Brain microvascular endothelial cell (primary cell): ENCODE measurements around the gene MAGEB16.

Source experiments
- DNase-seq: peaks from one replicate; pipeline ENCODE4 v3.0.0-alpha.2; 2020
- H3K27ac ChIP-seq: fragments of 250-450 bp; sonication (Bioruptor Pico); 2 replicates; pipeline ENCODE4 v1.5.1; 2020; ENCODE audit warnings: mild to moderate bottlenecking, moderate library complexity
- H3K27me3 ChIP-seq: fragments of 250-450 bp; sonication (Bioruptor Pico); replicated peaks from 2 replicates; pipeline ENCODE4 v1.5.1; 2020; ENCODE audit warnings: mild to moderate bottlenecking
- H3K36me3 ChIP-seq: fragments of 250-450 bp; sonication (Bioruptor Pico); replicated peaks from 2 replicates; pipeline ENCODE4 v1.5.1; 2020; ENCODE audit warnings: mild to moderate bottlenecking
- H3K4me3 ChIP-seq: 2 replicates; pipeline ENCODE4 v1.5.1; 2011; ENCODE audit warnings: low read depth, mild to moderate bottlenecking, control low read depth, low read length, moderate library complexity
- CTCF ChIP-seq: IDR thresholded peaks from 2 replicates; pipeline ENCODE4 v1.5.1; 2011; ENCODE audit warnings: low read depth, mild to moderate bottlenecking, moderate library complexity, low read length, control low read depth, inconsistent platforms; ENCODE audit errors: missing control alignments
- in situ Hi-C: cut with HindIII; loops from 2 replicates; pipeline ENCODE4 v1.10.0; 2017; ENCODE audit warnings: low sequenced_read_pairs, low pct_ligation_motif_present

The MAGEB16 gene

GRCh38 chrX:35809781-35810180, 11.6 kb downstream of the MAGEB16 start:
- Histone ChIP-seq H3K4me3 (no peak overlapping the region), H3K27ac (no peak overlapping the region), H3K27me3 (no peaks in the 10 kb centered on the region), H3K36me3 (no peaks in the 10 kb centered on the region)
- no peak for DNase-seq
- TF ChIP-seq CTCF = no peak
- in situ Hi-C loops = no loop called here

DNA sequence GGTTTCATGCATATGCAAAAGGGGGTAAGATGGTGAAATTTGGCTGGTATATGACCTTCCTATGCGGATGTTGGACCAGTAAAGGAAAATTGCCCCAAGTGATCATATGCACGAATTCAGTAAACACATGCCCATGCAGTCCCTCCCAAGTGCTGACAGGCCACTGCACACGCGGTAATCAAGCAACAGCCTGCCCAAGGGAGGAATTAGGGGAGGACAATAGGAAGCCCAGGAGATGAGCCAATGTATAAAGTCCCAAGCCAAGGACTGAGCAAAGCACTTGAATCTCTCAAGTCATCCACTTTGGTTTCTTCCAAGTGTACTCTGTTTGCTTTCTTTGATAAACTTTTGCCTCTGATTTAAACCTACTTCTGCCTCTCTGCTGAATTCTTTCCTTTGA, 21.1 kb downstream of the MAGEB16 start:
- no peak for DNase-seq
- TF ChIP-seq CTCF = no peak
- no peaks in the 10 kb centered on the region for H3K36me3 ChIP-seq
- no peaks in the 10 kb centered on the region for H3K27me3 ChIP-seq
- H3K27ac ChIP-seq = no peak overlapping the region
- in situ Hi-C loops = no loop called here
- no peak overlapping the region for H3K4me3 ChIP-seq

DNA sequence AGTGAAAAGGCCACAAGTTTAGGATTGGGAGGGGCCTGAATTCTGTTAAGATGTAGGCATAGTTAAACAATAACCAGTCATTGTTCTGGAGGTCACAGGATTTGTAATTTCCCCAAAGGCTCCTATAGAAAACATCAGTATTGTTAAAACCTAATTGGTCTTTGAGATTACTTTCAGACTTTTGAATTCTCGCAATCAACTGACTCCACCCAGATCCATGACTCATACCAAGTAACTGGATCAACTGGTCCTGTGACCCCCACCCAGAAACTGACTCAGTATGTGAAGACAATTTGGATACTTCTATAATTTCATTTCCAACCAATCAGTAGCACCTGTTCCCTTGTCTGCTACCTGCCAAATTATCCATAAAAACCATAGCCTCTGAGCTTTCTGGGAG, 28.4 kb downstream of the MAGEB16 start:
- no peak overlapping the region for H3K4me3 ChIP-seq
- no peak for TF ChIP-seq CTCF
- DNase-seq = no peak
- no peaks in the 10 kb centered on the region for H3K27me3 ChIP-seq
- H3K36me3 ChIP-seq = no peaks in the 10 kb centered on the region
- no peak overlapping the region for H3K27ac ChIP-seq
- in situ Hi-C loops = no loop called here

DNA sequence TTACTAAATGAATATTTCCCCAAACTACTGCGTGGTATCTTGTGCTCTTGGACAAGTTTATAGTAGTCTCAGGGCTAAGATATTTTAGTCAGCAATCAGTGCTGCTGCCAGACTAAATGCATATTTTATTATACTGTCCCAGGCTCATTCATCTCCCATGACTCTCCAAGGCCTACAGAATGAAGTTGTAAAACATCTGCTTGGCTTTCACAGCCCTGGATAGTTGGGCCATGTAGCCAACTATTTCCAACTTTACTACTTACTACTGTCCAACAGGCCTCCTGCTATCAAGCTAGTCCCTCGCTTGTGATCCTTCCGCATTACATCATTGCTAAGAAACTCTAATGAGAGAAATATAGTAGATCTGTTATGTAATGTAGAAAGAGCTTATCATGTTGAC, 31.4 kb downstream of the MAGEB16 start:
- Histone ChIP-seq H3K27ac (no peak overlapping the region), H3K4me3 (no peak overlapping the region), H3K27me3 (no peaks in the 10 kb centered on the region), H3K36me3 (no peaks in the 10 kb centered on the region)
- no peak for DNase-seq
- in situ Hi-C loops = no loop called here
- no peak for TF ChIP-seq CTCF

DNA sequence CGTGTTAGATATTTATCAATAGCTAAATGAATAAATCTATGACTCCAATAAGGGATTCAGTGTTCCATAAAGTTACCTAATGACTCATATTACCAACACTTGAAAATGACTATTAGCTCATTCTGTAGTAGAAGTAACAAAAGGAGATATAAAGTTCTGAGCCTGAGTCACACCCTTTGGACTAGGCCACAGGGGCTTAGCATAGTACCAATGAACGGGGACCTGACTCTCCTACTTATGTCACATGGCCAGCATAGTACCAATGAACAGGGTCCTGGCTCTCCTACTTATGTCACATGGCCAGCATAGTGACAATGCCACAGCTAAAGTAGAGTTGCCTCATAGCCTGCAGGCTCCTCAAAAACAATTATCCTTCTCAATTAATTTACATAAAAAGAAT, 43.7 kb downstream of the MAGEB16 start:
- H3K4me3 ChIP-seq = no peak overlapping the region
- H3K27ac ChIP-seq = no peak overlapping the region
- no peak for TF ChIP-seq CTCF
- DNase-seq = no peak
- H3K36me3 ChIP-seq = no peaks in the 10 kb centered on the region
- in situ Hi-C loops = no loop called here
- no peaks in the 10 kb centered on the region for H3K27me3 ChIP-seq

DNA sequence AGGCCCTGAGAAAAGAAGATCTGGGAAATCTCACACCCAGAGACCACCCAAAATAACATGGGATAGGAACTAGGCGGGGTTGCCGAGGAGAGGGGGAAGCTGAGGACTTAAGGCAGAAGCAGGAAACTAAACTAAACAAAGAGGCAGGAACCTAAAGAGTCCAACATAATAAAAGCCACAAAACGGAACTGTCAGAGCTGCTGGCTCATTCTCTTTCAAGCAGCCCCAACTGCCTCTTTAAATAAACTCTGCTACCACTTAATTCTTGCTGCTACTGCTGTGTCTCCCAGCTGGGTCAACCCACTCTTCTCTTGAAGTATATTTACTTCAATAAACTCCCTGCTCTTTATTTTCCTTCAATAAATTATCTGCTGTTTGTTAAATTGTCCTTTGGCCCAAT, 44.5 kb downstream of the MAGEB16 start:
- H3K36me3 ChIP-seq = no peaks in the 10 kb centered on the region
- DNase-seq = no peak
- no peak overlapping the region for H3K27ac ChIP-seq
- in situ Hi-C loops = no loop called here
- TF ChIP-seq CTCF = no peak
- no peaks in the 10 kb centered on the region for H3K27me3 ChIP-seq
- no peak overlapping the region for H3K4me3 ChIP-seq
